GM12878 (cell line): ENCODE data around the gene KRT86. TPM values are rescaled to one million over a fixed set of nuclear protein-coding genes. Genes with fewer than 3 reads are reported as not detected.

Experiments used
- ATAC-seq: fragments of 200-7000 bp; cut with Tn5 transposase; 3 replicates; pipeline ENCODE4 v1.9.1; 2020; ENCODE audit warnings: mild to moderate bottlenecking, moderate library complexity
- BruUV-seq: library from RNA; stranded (reverse); fragments of 400-500 nt; replicated peaks from 2 replicates; lab custom pipeline; 2021; lab: Mats Ljungman, UMichigan
- CTCF ChIA-PET: fragments of 300-600 bp; sonication (Branson Sonifier 250); formaldehyde crosslinking; extraction: SDS; loops from one replicate; lab custom pipeline; 2021; ENCODE audit warnings: inconsistent platforms; lab: Yijun Ruan, JAX
- POLR2A ChIA-PET: fragments of 350-600 bp; formaldehyde crosslinking; extraction: SDS; loops from one replicate; lab custom pipeline; 2021; ENCODE audit warnings: inconsistent platforms; lab: Charles Lee
- RAD21 ChIA-PET: fragments of 300-600 bp; sonication (Branson Sonifier 250); formaldehyde crosslinking; loops from one replicate; lab custom pipeline; 2023; ENCODE audit warnings: antibody characterized with exemption; ENCODE audit not compliant: unreplicated experiment; lab: Charles Lee
- SMC1A ChIA-PET: fragments of 300-600 bp; sonication (Branson Sonifier 250); formaldehyde crosslinking; loops from one replicate; lab custom pipeline; 2023; ENCODE audit not compliant: unreplicated experiment, uncharacterized antibody; lab: Charles Lee
- DNase-seq: peaks from one replicate; pipeline ENCODE4 v3.0.0-alpha.2; 2011; ENCODE audit warnings: low read depth, low spot score
- FAIRE-seq: peaks from 3 replicates; lab custom pipeline; 2011; peaks lifted over from hg19 to GRCh38; lab: Jason Lieb, UNC
- H2AFZ ChIP-seq: 2 replicates; pipeline ENCODE4 v1.6.0; 2011; ENCODE audit warnings: low read depth, low read length, control low read depth; ENCODE audit not compliant: control insufficient read depth
- H3K27ac ChIP-seq: 2 replicates; pipeline ENCODE4 v1.5.1; 2011; ENCODE audit warnings: control low read depth; ENCODE audit not compliant: control insufficient read depth, insufficient read depth
- H3K27me3 ChIP-seq, 2 experiments: replicated peaks in 1 of 2; 2 replicates each; pipeline versions ENCODE4 v1.6.0 to v1.6.1; 2011; ENCODE audit warnings: low read length in 1 of 2; ENCODE audit not compliant: control insufficient read depth in 2 of 2, insufficient read depth in 2 of 2
- H3K36me3 ChIP-seq, 2 experiments: 2 replicates each; pipeline ENCODE4 v1.5.1; 2011; ENCODE audit warnings: low read length in 1 of 2; ENCODE audit not compliant: control insufficient read depth in 2 of 2, insufficient read depth in 2 of 2
- H3K4me1 ChIP-seq: 2 replicates; pipeline ENCODE4 v1.6.1; 2011; ENCODE audit warnings: mild to moderate bottlenecking, low read length, moderate library complexity, mixed read lengths; ENCODE audit not compliant: control insufficient read depth, insufficient read depth
- H3K4me2 ChIP-seq: 2 replicates; pipeline ENCODE4 v1.6.0; 2011; ENCODE audit warnings: control low read depth; ENCODE audit not compliant: control insufficient read depth, insufficient read depth
- H3K4me3 ChIP-seq: fragments of 200-600 bp; sonication (generic); 2 replicates; pipeline ENCODE4 v1.5.1; 2016
- H3K79me2 ChIP-seq: 2 replicates; pipeline ENCODE4 v1.6.0; 2011; ENCODE audit warnings: low read length; ENCODE audit not compliant: control insufficient read depth, insufficient read depth
- H3K9ac ChIP-seq: 2 replicates; pipeline ENCODE4 v1.8.0; 2011; ENCODE audit warnings: low read length, control low read depth, mixed read lengths; ENCODE audit not compliant: control insufficient read depth, insufficient read depth
- H3K9me3 ChIP-seq: replicated peaks from 3 replicates; pipeline ENCODE4 v1.5.1; 2011; ENCODE audit warnings: mild to moderate bottlenecking, low read length; ENCODE audit not compliant: control insufficient read depth, insufficient read depth
- H4K20me1 ChIP-seq: 2 replicates; pipeline ENCODE4 v1.6.0; 2011; ENCODE audit not compliant: control insufficient read depth, insufficient read depth
- ETV6 ChIP-seq, 2 experiments: fragments of 450-650 bp in 1 of 2; IDR thresholded peaks in 1 of 2; conservative IDR thresholded peaks in 1 of 2; 2 replicates each; pipeline ENCODE4 v1.6.1; 2014; ENCODE audit warnings: antibody characterized with exemption in 1 of 2, borderline replicate concordance in 1 of 2, low read depth in 1 of 2, mild to moderate bottlenecking in 1 of 2, moderate library complexity in 1 of 2
- FOXK2 ChIP-seq: fragments of 450-650 bp; IDR thresholded peaks from 2 replicates; pipeline ENCODE4 v1.6.1; 2017; ENCODE audit warnings: mild to moderate bottlenecking, moderate library complexity
- NFYA ChIP-seq: IDR thresholded peaks from 2 replicates; pipeline ENCODE4 v1.6.1; 2011; ENCODE audit warnings: low read depth, mild to moderate bottlenecking, low read length, improper control_type of control experiment, borderline replicate concordance
- PML ChIP-seq: IDR thresholded peaks from 2 replicates; pipeline ENCODE4 v1.6.1; 2012; ENCODE audit warnings: low read length, inconsistent platforms
- TARDBP ChIP-seq: IDR thresholded peaks from 2 replicates; pipeline ENCODE4 v1.6.1; 2016; ENCODE audit warnings: borderline replicate concordance
- YY1 ChIP-seq: IDR thresholded peaks from 2 replicates; pipeline ENCODE4 v1.6.1; 2011; ENCODE audit warnings: low read depth, mild to moderate bottlenecking, low read length
- ZBED1 ChIP-seq: IDR thresholded peaks from 2 replicates; pipeline ENCODE4 v1.6.1; 2016; ENCODE audit warnings: borderline replicate concordance
- WGBS: methylation state at CpG from one replicate; pipeline ENCODE4 v1.1.6; 2016; ENCODE audit warnings: low lambda C conversion rate; ENCODE audit not compliant: insufficient replicate concordance, insufficient coverage; ENCODE audit errors: missing lambda C conversion rate; 5-methylcytosine and 5-hydroxymethylcytosine counted together
- in situ Hi-C: fragments of 300-500 bp; cut with MboI; formaldehyde crosslinking; loops from 9 replicates; pipeline ENCODE4 v1.14.3; 2018; ENCODE audit warnings: mixed read lengths
- intact Hi-C: fragments of 100-400 bp; cut with micrococcal nuclease; formaldehyde crosslinking; loops from one replicate; pipeline ENCODE4 v1.14.2; 2022; ENCODE audit not compliant: unreplicated experiment
- polyA plus RNA-seq, 11 experiments: library from polyadenylated mRNA; depleted of rRNA in 4 of 11; unstranded in 6 of 11; stranded (reverse) in 5 of 11; fragments of >200 nt; fragmentation: Nextera tagmentation in 4 of 11; fragmentation: Illumina TruSeq in 1 of 11; extraction: Ambion mirVana in 4 of 11; extraction: Trizol in 1 of 11; gene quantifications; 1 replicate in 1 of 11; 2 replicates in 10 of 11; pipeline versions ENCODE4 v1.2.1 to v1.2.3, GENCODE V29; 2011 to 2016; ENCODE audit warnings: inconsistent platforms in 2 of 11, missing spikeins in 2 of 11, low read depth in 1 of 11
- total RNA-seq, 4 experiments: library from RNA; depleted of rRNA in 3 of 4; stranded (reverse); fragments of >200 nt in 3 of 4; fragmentation: Illumina TruSeq in 1 of 4; extraction: Trizol in 1 of 4; gene quantifications; 2 replicates each; pipeline versions ENCODE4 v1.2.1 to v1.2.3, GENCODE V29; 2013 to 2021
- TF ChIP-seq, protein P1 (sequence below): fragments of 450-650 bp; IDR thresholded peaks from 2 replicates; pipeline ENCODE4 v1.6.1; 2016; ENCODE audit warnings: mild to moderate bottlenecking
- TF ChIP-seq, protein P2 (sequence below): IDR thresholded peaks from 2 replicates; pipeline ENCODE4 v1.6.1; 2011; ENCODE audit warnings: borderline replicate concordance, low read depth, mild to moderate bottlenecking, moderate library complexity, mixed read lengths, low read length; ENCODE audit not compliant: insufficient read depth; ENCODE audit errors: extremely low read length
- TF ChIP-seq, protein P3 (sequence below): fragments of 450-650 bp; IDR thresholded peaks from 2 replicates; pipeline ENCODE4 v1.6.1; 2016; ENCODE audit warnings: mild to moderate bottlenecking, moderate library complexity, borderline replicate concordance
- TF ChIP-seq, protein P4 (sequence below): fragments of 450-650 bp; IDR thresholded peaks from 2 replicates; pipeline ENCODE4 v1.6.1; 2017; ENCODE audit warnings: mild to moderate bottlenecking, low read depth, inconsistent platforms; ENCODE audit not compliant: poor library complexity, severe bottlenecking
- TF ChIP-seq, protein P5 (sequence below): fragments of 450-650 bp; IDR thresholded peaks from 2 replicates; pipeline ENCODE4 v1.6.1; 2017; ENCODE audit warnings: antibody characterized with exemption, mild to moderate bottlenecking, moderate library complexity

Gene KRT86
- total and polyA plus RNA-seq, 10 of the 15 experiments (the other 5 are each of a cell fraction or from before 2014, with no cell fraction given): 0.11 to 0.54 (median 0.18) TPM; not detected in 4

DNA sequence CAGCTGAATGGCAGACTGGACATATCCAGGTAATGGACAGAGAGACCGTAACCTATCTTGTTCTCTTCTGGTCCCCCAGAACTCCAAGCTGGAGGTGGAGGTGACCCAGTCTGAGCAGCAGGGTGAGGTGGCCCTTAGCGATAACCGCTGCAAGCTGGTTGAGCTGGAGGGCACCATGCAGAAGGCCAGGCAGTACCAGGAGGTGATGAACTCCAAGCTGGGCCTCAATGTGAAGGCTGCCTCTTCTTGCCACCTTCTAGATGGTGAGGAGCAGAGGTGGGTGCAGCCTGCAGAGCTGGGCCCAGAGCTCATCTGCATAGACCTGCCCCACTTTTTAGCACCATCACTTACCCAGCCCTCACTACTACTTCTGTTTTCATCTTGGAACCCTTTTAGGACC, 7.2 kb upstream of the KRT86 start:
- in situ Hi-C loops: no loop called here
- intact Hi-C loops: no loop called here
- Histone ChIP-seq H3K27me3 (peaks cover 0 to 2% of the 10 kb centered on the region in 2 experiments; a peak in 1 of 4 replicates), H3K4me2 (no peak overlapping the region), H3K4me1 (no peaks in the 10 kb centered on the region), H3K27ac (no peak overlapping the region), H4K20me1 (no peaks in the 10 kb centered on the region), H3K9ac (no peak overlapping the region), H3K9me3 (no peaks in the 10 kb centered on the region; the same call in 2 of the 3 replicates), H3K4me3 (no peak overlapping the region), H2AFZ (no peak overlapping the region), H3K79me2 (no peaks in the 10 kb centered on the region), H3K36me3 (no peaks in the 10 kb centered on the region)
- ChIA-PET SMC1A (no interaction called here), CTCF (interaction anchor here (1.4 to 2.9 kb wide), 3 partner anchors 12 to 110 kb away, joined by 4 to 15 read pairs (median 5); no protein-coding TSS in a partner anchor), RAD21 (no interaction called here), POLR2A (no interaction called here)
- no peak for FAIRE-seq
- 74% methylated on average over 3 of the region's 3 CpGs for WGBS
- DNase-seq: no peak
- no peak for ATAC-seq
- no TSS peak for BruUV-seq
- TF ChIP-seq PML (no peak), ZBED1 (no peak), YY1 (no peak), TARDBP (no peak), ETV6 (conservative IDR thresholded peaks at IDR 0.05 in 1 of 2, IDR thresholded peaks at IDR 0.05 in 1 of 2; ENCODE audit: borderline replicate concordance in 1 of 2, low read depth in 1 of 2) (no peak), NFYA (no peak), FOXK2 (no peak)
- TF ChIP-seq, protein P1, sequence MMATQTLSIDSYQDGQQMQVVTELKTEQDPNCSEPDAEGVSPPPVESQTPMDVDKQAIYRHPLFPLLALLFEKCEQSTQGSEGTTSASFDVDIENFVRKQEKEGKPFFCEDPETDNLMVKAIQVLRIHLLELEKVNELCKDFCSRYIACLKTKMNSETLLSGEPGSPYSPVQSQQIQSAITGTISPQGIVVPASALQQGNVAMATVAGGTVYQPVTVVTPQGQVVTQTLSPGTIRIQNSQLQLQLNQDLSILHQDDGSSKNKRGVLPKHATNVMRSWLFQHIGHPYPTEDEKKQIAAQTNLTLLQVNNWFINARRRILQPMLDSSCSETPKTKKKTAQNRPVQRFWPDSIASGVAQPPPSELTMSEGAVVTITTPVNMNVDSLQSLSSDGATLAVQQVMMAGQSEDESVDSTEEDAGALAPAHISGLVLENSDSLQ: no peak
- TF ChIP-seq, protein P2, sequence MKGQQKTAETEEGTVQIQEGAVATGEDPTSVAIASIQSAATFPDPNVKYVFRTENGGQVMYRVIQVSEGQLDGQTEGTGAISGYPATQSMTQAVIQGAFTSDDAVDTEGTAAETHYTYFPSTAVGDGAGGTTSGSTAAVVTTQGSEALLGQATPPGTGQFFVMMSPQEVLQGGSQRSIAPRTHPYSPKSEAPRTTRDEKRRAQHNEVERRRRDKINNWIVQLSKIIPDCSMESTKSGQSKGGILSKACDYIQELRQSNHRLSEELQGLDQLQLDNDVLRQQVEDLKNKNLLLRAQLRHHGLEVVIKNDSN: no peak
- TF ChIP-seq, protein P3, sequence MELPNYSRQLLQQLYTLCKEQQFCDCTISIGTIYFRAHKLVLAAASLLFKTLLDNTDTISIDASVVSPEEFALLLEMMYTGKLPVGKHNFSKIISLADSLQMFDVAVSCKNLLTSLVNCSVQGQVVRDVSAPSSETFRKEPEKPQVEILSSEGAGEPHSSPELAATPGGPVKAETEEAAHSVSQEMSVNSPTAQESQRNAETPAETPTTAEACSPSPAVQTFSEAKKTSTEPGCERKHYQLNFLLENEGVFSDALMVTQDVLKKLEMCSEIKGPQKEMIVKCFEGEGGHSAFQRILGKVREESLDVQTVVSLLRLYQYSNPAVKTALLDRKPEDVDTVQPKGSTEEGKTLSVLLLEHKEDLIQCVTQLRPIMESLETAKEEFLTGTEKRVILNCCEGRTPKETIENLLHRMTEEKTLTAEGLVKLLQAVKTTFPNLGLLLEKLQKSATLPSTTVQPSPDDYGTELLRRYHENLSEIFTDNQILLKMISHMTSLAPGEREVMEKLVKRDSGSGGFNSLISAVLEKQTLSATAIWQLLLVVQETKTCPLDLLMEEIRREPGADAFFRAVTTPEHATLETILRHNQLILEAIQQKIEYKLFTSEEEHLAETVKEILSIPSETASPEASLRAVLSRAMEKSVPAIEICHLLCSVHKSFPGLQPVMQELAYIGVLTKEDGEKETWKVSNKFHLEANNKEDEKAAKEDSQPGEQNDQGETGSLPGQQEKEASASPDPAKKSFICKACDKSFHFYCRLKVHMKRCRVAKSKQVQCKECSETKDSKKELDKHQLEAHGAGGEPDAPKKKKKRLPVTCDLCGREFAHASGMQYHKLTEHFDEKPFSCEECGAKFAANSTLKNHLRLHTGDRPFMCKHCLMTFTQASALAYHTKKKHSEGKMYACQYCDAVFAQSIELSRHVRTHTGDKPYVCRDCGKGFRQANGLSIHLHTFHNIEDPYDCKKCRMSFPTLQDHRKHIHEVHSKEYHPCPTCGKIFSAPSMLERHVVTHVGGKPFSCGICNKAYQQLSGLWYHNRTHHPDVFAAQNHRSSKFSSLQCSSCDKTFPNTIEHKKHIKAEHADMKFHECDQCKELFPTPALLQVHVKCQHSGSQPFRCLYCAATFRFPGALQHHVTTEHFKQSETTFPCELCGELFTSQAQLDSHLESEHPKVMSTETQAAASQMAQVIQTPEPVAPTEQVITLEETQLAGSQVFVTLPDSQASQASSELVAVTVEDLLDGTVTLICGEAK: no peak
- TF ChIP-seq, protein P4, sequence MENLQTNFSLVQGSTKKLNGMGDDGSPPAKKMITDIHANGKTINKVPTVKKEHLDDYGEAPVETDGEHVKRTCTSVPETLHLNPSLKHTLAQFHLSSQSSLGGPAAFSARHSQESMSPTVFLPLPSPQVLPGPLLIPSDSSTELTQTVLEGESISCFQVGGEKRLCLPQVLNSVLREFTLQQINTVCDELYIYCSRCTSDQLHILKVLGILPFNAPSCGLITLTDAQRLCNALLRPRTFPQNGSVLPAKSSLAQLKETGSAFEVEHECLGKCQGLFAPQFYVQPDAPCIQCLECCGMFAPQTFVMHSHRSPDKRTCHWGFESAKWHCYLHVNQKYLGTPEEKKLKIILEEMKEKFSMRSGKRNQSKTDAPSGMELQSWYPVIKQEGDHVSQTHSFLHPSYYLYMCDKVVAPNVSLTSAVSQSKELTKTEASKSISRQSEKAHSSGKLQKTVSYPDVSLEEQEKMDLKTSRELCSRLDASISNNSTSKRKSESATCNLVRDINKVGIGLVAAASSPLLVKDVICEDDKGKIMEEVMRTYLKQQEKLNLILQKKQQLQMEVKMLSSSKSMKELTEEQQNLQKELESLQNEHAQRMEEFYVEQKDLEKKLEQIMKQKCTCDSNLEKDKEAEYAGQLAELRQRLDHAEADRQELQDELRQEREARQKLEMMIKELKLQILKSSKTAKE: no peak
- TF ChIP-seq, protein P5, sequence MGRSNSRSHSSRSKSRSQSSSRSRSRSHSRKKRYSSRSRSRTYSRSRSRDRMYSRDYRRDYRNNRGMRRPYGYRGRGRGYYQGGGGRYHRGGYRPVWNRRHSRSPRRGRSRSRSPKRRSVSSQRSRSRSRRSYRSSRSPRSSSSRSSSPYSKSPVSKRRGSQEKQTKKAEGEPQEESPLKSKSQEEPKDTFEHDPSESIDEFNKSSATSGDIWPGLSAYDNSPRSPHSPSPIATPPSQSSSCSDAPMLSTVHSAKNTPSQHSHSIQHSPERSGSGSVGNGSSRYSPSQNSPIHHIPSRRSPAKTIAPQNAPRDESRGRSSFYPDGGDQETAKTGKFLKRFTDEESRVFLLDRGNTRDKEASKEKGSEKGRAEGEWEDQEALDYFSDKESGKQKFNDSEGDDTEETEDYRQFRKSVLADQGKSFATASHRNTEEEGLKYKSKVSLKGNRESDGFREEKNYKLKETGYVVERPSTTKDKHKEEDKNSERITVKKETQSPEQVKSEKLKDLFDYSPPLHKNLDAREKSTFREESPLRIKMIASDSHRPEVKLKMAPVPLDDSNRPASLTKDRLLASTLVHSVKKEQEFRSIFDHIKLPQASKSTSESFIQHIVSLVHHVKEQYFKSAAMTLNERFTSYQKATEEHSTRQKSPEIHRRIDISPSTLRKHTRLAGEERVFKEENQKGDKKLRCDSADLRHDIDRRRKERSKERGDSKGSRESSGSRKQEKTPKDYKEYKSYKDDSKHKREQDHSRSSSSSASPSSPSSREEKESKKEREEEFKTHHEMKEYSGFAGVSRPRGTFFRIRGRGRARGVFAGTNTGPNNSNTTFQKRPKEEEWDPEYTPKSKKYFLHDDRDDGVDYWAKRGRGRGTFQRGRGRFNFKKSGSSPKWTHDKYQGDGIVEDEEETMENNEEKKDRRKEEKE: no peak
